CD4-positive, alpha-beta T cell (primary cell): ENCODE measurements around the gene DMRT2. TPM values are rescaled to one million over a fixed set of nuclear protein-coding genes. Genes with fewer than 3 reads are reported as not detected.

Source experiments
- ATAC-seq: fragments of 200-7000 bp; cut with Tn5 transposase; one replicate; pipeline ENCODE4 v1.10.0; 2022; ENCODE audit warnings: mild to moderate bottlenecking; ENCODE audit not compliant: poor library complexity
- CTCF ChIA-PET: fragments of 350-600 bp; sonication (Branson Sonifier 250); formaldehyde crosslinking; loops from one replicate; lab custom pipeline; 2021; ENCODE audit warnings: antibody characterized with exemption, inconsistent platforms; lab: Charles Lee
- POLR2A ChIA-PET: fragments of 350-600 bp; sonication (Branson Sonifier 250); formaldehyde crosslinking; loops from one replicate; lab custom pipeline; 2021; ENCODE audit warnings: antibody characterized with exemption, inconsistent platforms; lab: Charles Lee
- DNase-seq, 14 experiments: peaks; one replicate each; pipeline ENCODE4 v3.0.0-alpha.2; 2013 to 2020; ENCODE audit warnings: mixed read lengths in 2 of 14
- H3K27ac ChIP-seq, 2 donors: one replicate each; pipeline versions ENCODE4 v1.5.1 to v1.7.0; 2013; ENCODE audit warnings: low read length in 2 of 2, low read depth in 1 of 2, mild to moderate bottlenecking in 1 of 2
- H3K27me3 ChIP-seq, 2 experiments: 1 replicate in 1 of 2; 2 replicates in 1 of 2; pipeline versions ENCODE4 v1.6.1 to v1.7.0; 2013; ENCODE audit warnings: low read length in 2 of 2, control low read depth in 1 of 2, mild to moderate bottlenecking in 1 of 2, moderate library complexity in 1 of 2; ENCODE audit not compliant: insufficient read depth in 2 of 2, control insufficient read depth in 1 of 2
- H3K36me3 ChIP-seq: one replicate; pipeline ENCODE4 v1.6.1; 2013; ENCODE audit warnings: low read length, control low read depth; ENCODE audit not compliant: insufficient read depth
- H3K4me1 ChIP-seq: one replicate; pipeline ENCODE4 v1.6.1; 2013; ENCODE audit warnings: low read length, control low read depth; ENCODE audit not compliant: insufficient read depth
- H3K4me3 ChIP-seq: one replicate; pipeline ENCODE4 v1.5.1; 2013; ENCODE audit warnings: mild to moderate bottlenecking, low read length, moderate library complexity
- H3K9me3 ChIP-seq, 2 experiments: 1 replicate in 1 of 2; 2 replicates in 1 of 2; pipeline versions ENCODE4 v1.6.1 to v1.7.0; 2013; ENCODE audit warnings: low read length in 2 of 2, mild to moderate bottlenecking in 2 of 2, control low read depth in 1 of 2, moderate library complexity in 1 of 2; ENCODE audit not compliant: control insufficient read depth in 1 of 2, insufficient read depth in 1 of 2
- H3K27ac Mint-ChIP-seq: one replicate; pipeline ENCODE4 v1.8.0; 2020; ENCODE audit warnings: mixed read lengths
- H3K27me3 Mint-ChIP-seq: one replicate; pipeline ENCODE4 v1.8.0; 2021; ENCODE audit warnings: mixed read lengths
- H3K36me3 Mint-ChIP-seq: one replicate; pipeline ENCODE4 v1.8.0; 2021; ENCODE audit warnings: low read depth, mixed read lengths
- H3K4me1 Mint-ChIP-seq: one replicate; pipeline ENCODE4 v1.8.0; 2021; ENCODE audit warnings: low read depth, mixed read lengths
- H3K4me3 Mint-ChIP-seq: one replicate; pipeline ENCODE4 v1.8.0; 2020; ENCODE audit warnings: mild to moderate bottlenecking, mixed read lengths
- H3K9me3 Mint-ChIP-seq: one replicate; pipeline ENCODE4 v1.8.0; 2020; ENCODE audit warnings: mixed read lengths
- CTCF ChIP-seq: fragments of 200-600 bp; IDR thresholded peaks from one replicate; pipeline ENCODE4 v1.8.0; 2022; ENCODE audit warnings: antibody characterized with exemption, mild to moderate bottlenecking
- intact Hi-C, 2 experiments: fragments of 100-400 bp; cut with DNase I in 1 of 2; cut with micrococcal nuclease in 1 of 2; formaldehyde crosslinking; loops; one replicate each; pipeline versions ENCODE4 v1.15.1 to v1.9.0; 2023 to 2025; cut with DNase I, micrococcal nuclease
- total RNA-seq, 174 experiments: library from RNA in 2 of 174; stranded (reverse) in 2 of 174; gene quantifications; one replicate each; pipeline ENCODE4 v1.2.3 and lab custom pipeline; 2021 to 2026

The DMRT2 gene
- total RNA-seq, 2 experiments from 2014 or later = not detected

- Histone ChIP-seq H3K27me3 (peaks cover 0 to 7% of the 10 kb centered on the region in 2 experiments), H3K36me3 (no peaks in the 10 kb centered on the region), H3K9me3 (no peaks in the 10 kb centered on the region), H3K4me3 (no peak overlapping the region), H3K4me1 (no peaks in the 10 kb centered on the region), H3K27ac (no peak overlapping the region)
- ChIA-PET POLR2A (no interaction called here), CTCF (no interaction called here)
- DNase-seq (no peak), ATAC-seq (no peak)
- peaks cover 7% of the 10 kb centered on the region for H3K9me3 Mint-ChIP-seq
- intact Hi-C loops = no loop called here
- H3K27ac Mint-ChIP-seq = no peak overlapping the region
- no peak for TF ChIP-seq CTCF
- H3K4me1 Mint-ChIP-seq = no peaks in the 10 kb centered on the region
- H3K4me3 Mint-ChIP-seq = no peak overlapping the region
- H3K27me3 Mint-ChIP-seq = peaks cover 26% of the 10 kb centered on the region
- H3K36me3 Mint-ChIP-seq = no peaks in the 10 kb centered on the region
These were observed 15.0 kb downstream of the DMRT2 start for GRCh38 chr9:1065130-1065529.

- H3K9me3 Mint-ChIP-seq = peaks cover 7% of the 10 kb centered on the region
- no peak for ATAC-seq
- CTCF ChIA-PET = no interaction called here
- peaks cover 3% of the 10 kb centered on the region in 2 experiments for H3K27me3 ChIP-seq
- H3K9me3 ChIP-seq = no peaks in the 10 kb centered on the region
- no peaks in the 10 kb centered on the region for H3K4me1 Mint-ChIP-seq
- POLR2A ChIA-PET = no interaction called here
- H3K36me3 ChIP-seq = no peaks in the 10 kb centered on the region
- no peaks in the 10 kb centered on the region for H3K36me3 Mint-ChIP-seq
- H3K4me1 ChIP-seq = no peaks in the 10 kb centered on the region
- no peak overlapping the region for H3K4me3 Mint-ChIP-seq
- H3K27ac Mint-ChIP-seq = no peak overlapping the region
- H3K27me3 Mint-ChIP-seq = peaks cover 31% of the 10 kb centered on the region
- intact Hi-C loops = no loop called here
- no peak overlapping the region for H3K27ac ChIP-seq
- H3K4me3 ChIP-seq = no peak overlapping the region
- no peak for TF ChIP-seq CTCF
- DNase-seq = no peak
These were observed 20.5 kb downstream of the DMRT2 start for GRCh38 chr9:1070692-1071091.

GRCh38 chr9:1071730-1072129 is 21.6 kb downstream of the DMRT2 start:
- no peak for TF ChIP-seq CTCF
- Mint-ChIP-seq H3K36me3 (no peaks in the 10 kb centered on the region), H3K4me1 (no peaks in the 10 kb centered on the region), H3K27ac (no peak overlapping the region), H3K9me3 (peaks cover 7% of the 10 kb centered on the region), H3K4me3 (no peak overlapping the region), H3K27me3 (peaks cover 37% of the 10 kb centered on the region)
- POLR2A ChIA-PET = no interaction called here
- no peaks in the 10 kb centered on the region for H3K4me1 ChIP-seq
- CTCF ChIA-PET = no interaction called here
- H3K27ac ChIP-seq = no peak overlapping the region
- DNase-seq = no peak
- H3K4me3 ChIP-seq = no peak overlapping the region
- H3K27me3 ChIP-seq = peaks cover 3% of the 10 kb centered on the region in 2 experiments
- intact Hi-C loops = no loop called here
- no peaks in the 10 kb centered on the region for H3K9me3 ChIP-seq
- ATAC-seq = no peak
- H3K36me3 ChIP-seq = no peaks in the 10 kb centered on the region
